ENCODE results near the gene HPSE2.
"Not testable (repeated sequence)": the region's sequence is repeated elsewhere in the genome, so short reads cannot be mapped to it uniquely, and the experiment has no call there.

Gene HPSE2

DNA sequence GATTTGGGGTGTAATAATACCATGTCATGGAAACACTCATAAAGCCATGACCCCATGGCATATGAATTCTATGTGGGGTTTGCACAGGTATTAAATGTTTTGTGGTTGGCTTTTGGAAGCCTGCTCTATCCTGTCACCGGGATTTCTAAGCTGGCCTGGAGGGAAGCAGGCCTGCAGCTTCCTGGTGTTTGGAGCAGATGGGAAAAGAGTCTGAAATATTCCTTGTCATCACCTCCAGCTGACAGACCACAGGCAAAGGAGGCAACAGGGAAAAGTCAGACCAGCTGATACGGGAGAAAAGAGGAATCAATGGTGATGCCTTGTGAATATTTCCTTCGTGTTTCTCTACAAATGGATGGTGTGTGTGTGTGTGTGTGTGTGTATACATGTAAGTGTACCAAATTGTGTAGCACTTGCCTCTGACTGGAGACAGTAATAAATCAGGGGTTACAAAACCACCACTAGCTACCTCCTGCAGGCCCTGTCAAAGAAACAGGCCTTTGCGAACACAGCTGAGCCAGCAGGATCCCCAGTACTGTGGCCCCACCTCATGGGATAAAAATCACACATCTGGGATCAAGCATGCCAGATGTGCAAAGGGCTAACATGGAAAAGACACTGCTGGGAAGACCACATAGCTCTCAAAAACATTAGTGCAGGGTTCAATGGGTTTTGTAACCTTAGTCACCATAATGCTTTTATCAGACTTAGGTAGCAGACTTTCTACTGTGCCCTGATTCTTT lies 668.1 kb downstream of the HPSE2 start:
- no peak for DNase-seq (ENCODE audit: low spot score)

DNA sequence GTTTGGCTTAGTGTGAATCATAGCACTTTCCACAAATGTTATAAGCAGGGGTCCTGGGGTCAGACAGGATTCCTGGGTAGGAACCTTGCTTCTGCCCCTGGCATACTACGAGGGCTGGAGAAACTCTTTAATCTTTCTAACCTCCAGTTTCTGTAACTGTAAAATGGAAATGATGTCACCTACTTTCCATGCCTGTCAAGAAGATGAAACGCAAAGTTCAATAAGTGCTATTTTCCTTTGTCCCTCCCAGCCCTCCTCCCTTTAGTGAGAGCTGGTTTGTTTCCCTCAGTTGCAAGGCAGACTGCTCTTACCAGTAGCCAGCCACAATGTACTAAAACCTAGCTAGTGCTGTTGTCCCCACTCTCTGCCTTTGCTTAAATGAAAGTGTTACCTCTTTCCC lies 671.8 kb downstream of the HPSE2 start:
- DNase-seq (ENCODE audit: low spot score) = no peak

DNA sequence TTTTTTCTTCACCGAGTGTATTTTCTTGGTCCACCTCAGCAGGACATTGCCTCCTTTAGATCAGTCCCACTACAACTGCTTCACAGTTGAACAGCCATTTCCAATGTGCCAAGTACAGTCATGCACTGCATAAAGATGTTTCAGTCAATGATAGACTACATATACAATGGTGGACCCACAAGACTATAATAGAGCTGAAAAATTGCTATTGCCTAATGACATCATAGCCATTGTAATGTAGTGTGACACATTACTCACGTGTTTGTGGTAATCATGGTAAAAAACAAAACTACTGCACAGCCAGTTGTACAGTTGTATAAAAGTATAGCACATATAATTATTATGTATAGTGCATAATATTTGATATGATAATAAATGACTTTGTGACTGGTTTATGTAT lies 675.1 kb downstream of the HPSE2 start:
- DNase-seq (ENCODE audit: low spot score) = no peak

DNA sequence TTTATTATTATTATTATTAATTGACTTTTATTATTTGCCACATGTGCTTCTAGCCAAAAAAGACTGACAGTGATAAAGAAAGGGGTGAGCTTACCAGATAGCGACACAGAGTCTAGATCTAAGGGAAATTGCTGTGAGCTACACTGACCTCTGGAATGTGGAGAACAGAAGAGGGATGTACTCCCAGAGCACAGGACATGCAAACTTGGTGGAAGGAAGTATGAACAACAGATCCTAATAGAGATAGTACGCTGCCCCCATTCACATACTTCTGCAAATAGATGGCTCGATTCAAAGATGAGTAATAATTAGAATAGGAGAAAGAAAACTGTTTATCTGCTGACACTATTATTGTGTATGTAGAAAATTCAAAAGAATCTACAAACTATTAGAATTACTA lies 679.6 kb downstream of the HPSE2 start:
- DNase-seq (ENCODE audit: low spot score) = no peak

DNA sequence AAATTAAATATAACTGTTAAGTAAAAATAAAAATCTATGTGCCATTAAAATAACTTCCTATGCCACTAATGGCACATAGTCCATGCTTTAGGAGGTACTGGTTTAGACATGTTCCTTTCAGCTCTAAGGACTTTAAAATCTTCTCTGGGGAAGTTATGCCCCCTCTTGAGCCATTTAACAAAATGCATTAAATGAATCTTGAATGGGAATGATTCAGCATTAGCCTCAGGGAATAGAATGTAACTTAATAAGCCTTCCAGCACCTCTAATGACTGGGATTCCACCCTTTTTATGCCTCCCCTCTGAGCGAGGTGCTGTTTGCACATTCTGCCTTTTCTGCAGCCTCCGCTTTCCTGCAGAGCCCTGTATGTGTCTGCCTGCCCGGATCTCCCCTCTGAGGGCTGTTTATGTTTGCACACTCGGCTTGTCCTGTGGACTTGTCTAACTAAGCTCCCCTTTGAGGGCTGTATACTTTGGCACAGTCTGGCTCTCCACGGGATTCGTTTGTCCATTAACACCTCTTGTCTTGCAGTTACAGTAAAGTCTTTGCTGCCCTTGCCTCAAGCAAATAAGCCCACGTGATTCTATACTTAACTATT lies 680.5 kb downstream of the HPSE2 start:
- DNase-seq (ENCODE audit: low spot score) = peak; percentile 1

DNA sequence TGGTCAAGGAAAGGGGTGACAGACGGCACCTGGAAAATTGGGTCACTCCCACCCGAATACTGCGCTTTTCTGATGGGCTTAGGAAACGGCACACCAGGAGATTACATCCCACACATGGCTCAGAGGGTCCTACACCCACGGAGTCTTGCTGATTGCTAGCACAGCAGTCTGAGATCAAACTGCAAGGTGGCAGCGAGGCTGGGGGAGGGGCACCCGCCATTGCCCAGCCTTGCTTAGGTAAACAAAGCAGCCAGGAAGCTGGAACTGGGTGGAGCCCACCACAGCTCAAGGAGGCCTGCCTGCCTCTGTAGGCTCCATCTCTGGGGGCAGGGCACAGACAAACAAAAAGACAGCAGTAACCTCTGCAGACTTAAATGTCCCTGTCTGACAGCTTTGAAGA lies 694.1 kb downstream of the HPSE2 start:
- not testable (repeated sequence) for DNase-seq (ENCODE audit: low spot score)

DNA sequence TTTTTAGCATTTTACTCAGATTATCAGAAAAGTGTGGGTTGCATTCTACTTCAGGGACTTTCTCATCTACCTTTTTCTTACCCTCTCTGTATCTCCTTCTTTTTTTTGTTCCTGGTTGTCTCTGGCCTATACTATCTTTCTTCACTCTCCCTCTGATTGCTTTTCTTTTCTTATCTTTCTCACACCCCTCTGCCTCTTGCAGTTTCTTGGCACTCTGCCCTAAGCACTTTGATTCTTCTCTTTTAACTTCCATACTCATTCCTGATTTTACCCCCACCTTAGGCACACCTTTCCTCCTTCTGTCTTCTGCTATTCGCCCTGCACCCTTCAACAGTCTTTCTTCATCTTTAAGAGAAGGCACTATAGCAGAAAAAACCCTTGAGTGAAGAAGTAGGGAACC lies 696.1 kb downstream of the HPSE2 start:
- no peak for DNase-seq (ENCODE audit: low spot score)

DNA sequence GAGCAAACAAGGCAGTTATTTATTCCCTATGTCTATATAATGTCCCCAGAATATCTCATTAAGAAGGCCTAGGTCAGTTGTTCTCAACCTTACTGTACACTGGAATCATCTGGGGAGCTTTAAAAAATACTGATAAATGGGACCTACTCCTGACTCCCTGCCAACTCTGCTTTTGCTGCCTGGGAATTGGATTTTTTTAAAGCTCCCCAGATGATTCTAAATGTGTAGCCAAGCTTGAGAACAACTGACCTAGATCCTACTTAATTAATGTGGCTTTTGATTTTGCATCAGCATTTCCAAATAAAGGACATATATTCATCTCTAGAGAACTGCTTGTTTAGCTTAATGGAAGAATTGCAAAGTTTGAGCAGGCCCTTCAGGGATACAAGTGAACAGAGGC lies 697.2 kb downstream of the HPSE2 start:
- DNase-seq (ENCODE audit: low spot score) = no peak

DNA sequence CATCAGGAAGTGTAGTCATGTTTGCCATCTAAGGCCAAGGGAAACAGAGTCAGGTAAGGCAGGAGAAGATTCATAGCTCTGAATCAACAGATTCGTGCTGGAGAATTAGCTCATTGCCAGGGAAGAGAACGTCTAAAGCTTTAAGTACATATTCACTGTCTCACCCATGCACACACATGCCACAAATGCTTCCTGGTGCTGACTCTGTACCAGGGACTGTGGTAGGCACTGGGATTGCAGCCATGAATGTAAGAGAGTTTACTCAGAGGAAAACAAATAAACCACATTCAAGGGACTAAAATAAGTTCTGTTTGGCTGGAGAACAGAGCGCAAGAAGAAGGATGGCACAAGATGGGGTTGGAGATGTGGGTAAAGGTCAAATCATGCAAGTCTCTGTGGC lies 699.1 kb downstream of the HPSE2 start:
- no peak for DNase-seq (ENCODE audit: low spot score)

DNA sequence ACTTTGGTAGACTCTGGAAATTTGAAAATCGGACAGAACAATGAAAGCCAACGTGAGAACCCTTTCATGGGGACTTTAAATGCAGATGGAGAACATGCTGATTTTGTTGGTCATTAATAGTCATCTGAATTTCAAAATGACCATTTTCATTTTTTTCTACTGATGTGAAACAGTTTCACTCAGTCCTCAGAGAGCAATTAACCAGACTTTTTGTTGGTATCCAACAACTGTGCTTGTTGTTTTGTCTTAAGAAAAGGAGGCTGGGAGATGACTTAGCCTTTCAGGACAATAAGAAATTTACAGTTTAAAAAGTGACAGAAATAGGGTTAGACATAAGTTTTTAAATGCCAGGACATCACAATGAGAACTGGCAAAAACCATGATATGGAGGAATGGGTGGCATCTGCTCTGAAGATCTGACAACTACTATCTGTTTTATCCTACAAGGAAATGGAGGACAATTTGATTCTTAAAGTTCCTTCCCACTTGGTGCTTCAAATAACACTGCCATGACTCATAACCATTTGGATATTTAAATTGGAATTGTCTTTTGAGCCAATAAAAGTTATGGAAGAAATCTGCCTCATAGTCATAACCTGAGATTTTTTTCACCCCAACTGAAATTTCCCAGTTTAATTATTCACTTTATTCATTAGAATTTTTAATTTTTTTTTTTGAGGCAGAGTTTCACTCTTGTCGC lies 701.8 kb downstream of the HPSE2 start:
- no peak for DNase-seq (ENCODE audit: low spot score)

DNA sequence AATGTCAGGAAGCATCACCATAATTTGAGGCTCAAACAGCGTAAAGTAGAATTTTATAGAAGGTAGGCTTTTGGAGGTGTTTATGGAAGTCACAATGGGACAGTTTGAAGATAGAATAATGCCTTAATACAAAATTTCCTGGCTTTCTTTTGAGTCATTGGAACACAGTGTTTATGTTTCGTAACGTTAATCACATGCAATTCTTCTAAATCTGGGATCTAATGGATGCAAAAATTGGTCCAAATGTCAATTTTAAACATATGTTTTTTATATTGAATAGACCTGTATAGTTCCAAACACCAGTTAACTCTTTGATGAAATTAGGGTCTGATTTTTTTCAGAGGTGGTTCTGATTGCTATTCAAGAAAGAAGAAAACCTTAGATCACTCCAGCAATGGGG lies 702.4 kb downstream of the HPSE2 start:
- DNase-seq (ENCODE audit: low spot score) = no peak

DNA sequence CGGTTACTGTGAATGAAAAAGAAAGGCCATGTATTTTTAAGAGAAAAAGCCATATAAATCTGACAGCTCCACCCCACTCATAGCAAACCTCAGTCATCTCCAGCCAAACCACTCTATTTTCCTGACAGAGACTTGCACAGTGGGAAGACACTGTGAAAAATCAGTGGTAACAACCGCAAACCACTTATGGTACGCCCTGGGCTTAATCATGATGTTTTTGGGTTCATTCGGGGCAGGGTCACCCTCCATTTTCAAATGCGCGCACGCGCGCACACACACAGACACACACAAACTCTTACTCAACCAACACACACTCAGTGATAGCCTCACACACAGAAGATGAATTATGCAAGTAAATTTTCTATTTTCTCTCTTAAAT lies 706.9 kb downstream of the HPSE2 start:
- DNase-seq (ENCODE audit: low spot score) = no peak

DNA sequence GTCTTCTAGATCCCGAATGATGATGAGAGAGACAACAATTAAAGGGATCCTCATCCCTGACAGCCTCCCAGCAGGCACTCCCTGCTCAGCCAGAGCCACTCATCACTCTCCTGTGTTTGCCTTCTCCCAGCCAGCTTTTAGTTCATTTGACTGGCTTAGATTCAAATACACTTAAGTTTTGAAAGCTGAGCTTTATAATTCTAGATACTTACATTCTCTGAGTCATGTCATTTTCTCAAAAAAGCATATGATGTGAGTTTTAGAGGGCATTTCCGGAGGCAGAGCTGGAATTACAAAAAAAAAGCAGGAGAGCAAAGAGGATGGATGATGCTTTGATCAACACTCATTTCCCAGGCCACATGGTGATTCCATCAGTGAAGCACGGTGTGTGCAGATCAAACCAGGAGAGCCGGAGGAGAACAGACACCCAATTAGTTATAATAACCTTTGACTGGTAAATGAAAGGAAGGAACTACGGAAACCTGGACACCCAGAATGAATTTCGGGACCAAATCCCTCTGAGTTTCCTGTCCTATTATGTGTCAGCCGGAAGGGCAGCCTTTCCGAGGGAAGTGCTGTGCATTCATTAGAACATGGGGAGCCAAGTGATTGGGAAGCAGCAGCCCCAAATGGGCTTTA lies 707.4 kb downstream of the HPSE2 start:
- DNase-seq (ENCODE audit: low spot score) = no peak

DNA sequence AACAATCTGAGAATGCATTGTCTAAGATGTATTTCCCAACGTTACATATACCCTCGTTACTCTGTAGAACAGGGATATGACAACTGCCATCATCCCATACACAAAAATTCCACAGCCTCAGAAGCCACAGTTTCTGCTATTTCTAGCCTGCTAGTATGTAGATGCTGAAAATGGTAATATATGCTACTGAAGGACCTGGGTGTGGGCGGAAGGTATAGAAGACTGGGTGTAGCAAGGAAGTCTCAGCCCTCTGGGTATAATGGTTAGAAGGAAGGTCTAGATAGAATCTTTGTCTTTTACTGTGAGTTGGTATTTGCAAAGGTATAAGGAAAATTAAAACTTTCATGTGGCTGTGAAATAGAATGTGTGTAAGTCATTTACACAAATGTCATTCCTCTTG lies 709.7 kb downstream of the HPSE2 start:
- no peak for DNase-seq (ENCODE audit: low spot score)

DNA sequence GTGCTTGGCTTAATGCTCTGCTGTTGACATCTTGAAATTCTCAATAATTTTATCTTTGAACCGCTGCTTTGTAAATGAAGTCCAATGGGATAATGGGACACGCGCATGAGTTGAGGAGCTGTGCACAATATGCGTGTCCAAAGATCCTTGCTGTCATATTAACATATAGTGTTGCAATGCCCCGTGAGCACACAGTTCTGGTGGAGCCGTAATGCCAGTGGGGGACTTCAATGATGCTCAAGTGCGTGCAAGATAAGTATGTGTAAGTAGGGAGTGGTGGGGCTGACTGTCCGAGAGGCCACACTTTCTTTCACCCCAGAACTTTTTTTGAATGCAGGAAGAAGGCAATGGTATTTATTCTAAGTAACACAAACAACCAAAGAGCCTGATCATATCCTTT lies 711.5 kb downstream of the HPSE2 start:
- no peak for DNase-seq (ENCODE audit: low spot score)

DNA sequence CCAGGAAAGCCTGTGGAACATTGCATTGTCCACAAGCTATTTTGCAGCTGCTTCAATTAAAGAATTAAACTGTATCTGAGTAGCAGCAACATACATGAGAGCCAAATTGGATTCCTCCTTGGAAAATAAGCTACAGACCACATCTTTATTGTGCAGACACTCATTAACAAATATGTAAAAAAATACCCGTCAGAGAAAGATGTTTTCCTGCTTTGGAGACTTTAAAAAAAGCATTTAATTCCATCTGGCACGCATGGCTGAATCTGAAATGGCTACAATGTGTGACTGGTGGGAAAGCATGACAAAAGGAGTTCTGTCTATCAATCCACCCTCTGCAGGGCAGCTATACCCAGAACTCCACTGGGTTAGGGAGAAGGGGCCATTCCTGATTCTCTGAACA lies 715.8 kb downstream of the HPSE2 start:
- no peak for DNase-seq (ENCODE audit: low spot score)

DNA sequence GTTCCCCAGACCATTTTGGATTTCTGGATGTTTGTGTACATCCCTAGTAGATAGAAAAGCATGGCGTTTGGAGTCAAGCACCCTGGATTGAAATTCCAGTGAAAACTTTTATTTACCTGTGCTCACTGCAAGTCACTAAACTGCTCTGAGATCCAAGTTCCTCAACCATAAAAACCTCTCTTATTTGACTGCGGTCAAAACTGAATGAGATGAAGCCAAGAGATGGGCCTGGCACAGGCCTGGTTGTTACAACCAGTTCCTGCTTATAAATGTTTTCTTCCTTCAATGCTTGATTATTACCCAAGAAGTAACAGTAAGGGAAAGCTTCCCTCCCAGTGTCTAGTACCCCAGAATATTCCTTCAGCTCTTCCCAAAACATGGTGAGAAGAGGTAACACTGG lies 718.0 kb downstream of the HPSE2 start:
- no peak for DNase-seq (ENCODE audit: low spot score)

DNA sequence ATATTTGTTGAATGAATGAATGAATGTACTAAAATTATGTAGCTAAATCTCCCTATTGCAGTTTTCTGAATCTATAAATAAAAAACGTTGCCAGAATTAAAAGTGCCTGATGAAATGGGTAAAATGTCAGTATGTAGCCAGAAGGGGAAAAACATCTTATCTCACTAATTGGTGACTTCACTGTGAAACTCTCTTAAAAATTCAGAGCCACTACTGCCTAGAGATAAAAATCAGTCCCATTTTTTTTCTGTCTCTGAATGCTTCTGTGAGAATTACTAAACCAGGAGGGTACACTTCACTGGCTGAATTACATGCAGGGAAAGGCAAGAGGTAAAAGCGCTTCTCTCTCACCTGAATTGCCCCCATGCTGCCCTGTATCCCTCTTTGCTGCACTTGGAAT lies 719.3 kb downstream of the HPSE2 start:
- no peak for DNase-seq (ENCODE audit: low spot score)

DNA sequence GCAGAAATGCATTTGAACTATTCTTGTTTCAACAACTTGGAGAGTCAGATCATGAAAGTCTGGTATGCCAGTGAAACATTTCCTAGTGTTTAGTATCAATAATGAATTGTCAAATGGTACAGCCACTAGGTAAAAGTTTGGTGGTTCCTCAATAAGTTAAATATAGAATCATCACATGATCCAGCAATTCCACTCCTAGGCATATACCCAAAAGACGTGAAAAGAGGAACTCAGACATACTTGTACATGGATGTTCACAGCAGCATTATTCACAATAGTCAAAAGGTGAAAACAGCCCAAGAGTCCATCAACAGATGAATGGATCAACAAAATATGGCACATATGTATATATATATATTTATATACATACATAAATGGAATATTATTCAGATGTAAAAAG lies 721.9 kb downstream of the HPSE2 start:
- DNase-seq (ENCODE audit: low spot score) = no peak

DNA sequence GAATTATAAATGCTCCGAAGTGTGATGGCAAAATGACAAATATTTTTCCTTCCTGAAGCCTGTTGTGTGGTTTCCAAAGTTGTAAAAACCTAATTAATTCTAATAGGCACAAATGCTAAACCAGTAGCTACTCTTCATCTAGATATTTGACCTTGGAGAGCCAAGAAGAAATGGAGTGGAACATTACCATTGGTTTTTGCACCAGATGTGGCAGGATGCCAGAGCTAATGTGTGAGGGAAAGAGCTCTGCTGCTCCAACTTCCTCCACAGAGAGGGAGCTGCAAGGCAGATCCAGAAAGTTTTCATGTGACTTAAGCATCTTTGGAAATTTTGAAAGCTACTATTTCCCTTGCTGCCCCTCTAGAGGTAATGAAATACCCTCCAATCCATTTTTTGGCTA lies 723.8 kb downstream of the HPSE2 start:
- DNase-seq (ENCODE audit: low spot score) = no peak

DNA sequence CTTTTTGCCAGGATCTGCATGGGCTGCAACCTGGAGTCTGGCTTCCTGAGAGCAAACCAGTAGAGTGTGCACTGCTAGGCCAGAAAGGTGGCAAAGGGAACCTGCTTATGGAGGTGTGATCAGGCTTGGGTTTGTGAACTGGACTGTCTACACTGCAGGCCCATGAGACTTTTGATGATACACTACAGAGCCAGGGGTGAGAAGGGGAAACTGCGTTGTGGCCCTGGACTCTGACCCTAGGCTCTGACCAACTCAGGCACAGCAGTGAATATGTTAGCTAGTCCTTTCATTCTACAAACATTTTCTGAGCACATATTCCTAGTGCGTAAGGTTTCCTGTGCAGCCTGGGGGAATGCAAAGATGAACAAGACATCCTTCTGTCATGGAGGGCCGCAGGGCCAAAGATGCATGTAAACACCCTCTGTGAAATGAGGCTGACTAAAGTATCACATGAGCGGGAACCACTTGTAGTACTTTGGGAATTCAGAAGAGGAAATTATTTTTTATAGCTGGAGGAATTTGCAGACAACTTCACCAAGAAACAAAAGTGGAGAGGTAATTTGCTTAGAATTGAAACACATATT lies 725.1 kb downstream of the HPSE2 start:
- DNase-seq (ENCODE audit: low spot score) = no peak

DNA sequence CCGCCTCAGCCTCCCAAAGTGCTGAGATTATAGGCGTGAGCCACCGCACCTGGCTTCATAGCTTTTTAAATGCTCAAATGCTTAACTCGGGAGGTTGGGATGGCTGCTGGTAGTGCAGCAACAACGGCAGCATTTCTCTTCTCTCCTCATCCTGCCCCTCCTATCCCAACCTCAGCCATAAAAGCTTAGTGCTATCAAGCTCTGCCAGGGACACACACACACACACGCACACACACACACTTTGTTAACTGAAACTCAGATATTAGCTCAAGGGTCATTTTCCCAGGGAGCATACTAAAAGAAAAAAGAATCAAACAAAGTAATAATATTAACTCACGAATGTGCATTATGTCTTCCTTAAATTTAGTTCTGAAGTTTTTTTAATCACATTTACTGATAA lies 725.9 kb downstream of the HPSE2 start:
- no peak for DNase-seq (ENCODE audit: low spot score)

DNA sequence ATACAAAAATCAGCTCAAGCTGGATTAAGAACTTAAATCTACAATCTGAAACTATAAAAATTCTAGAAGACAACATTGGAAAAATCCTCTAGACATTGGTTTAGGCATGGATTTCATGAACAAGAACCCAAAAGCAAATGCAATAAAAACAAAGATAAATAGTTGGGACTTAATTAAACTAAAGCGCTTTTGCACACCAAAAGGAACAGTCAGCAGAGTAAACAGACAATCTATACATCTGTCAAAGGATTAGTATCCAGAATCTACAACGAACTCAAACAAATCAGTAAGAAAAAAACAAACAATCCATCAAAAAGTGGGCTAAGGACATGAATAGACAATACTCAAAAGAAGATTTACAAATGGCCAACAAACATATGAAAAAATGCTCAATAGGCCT lies 733.1 kb downstream of the HPSE2 start:
- DNase-seq (ENCODE audit: low spot score) = not testable (repeated sequence)

Data from cerebellar cortex (tissue), 1 donor.